IMR-90 (cell line): Measurements from ENCODE around the gene DNAJC5G. TPM values are rescaled to one million over a fixed set of nuclear protein-coding genes. Genes with fewer than 3 reads are reported as not detected.

Source experiments
- ATAC-seq: fragments of 200-7000 bp; cut with Tn5 transposase; 2 replicates; pipeline ENCODE4 v1.9.1; 2020; ENCODE audit warnings: low read depth, mild to moderate bottlenecking, moderate library complexity
- BruUV-seq: library from RNA; stranded (reverse); fragments of 400-500 nt; replicated peaks from 2 replicates; lab custom pipeline; 2021; lab: Mats Ljungman, UMichigan
- CTCF ChIA-PET: fragments of 300-600 bp; formaldehyde crosslinking; extraction: SDS; loops from one replicate; lab custom pipeline; 2021; ENCODE audit warnings: antibody characterized with exemption; lab: Yijun Ruan, JAX
- POLR2A ChIA-PET: fragments of 300-600 bp; sonication (Branson Sonifier 250); formaldehyde crosslinking; loops from one replicate; lab custom pipeline; 2022; ENCODE audit warnings: antibody characterized with exemption; ENCODE audit not compliant: unreplicated experiment; lab: Charles Lee
- DNase-seq: peaks from one replicate; pipeline ENCODE4 v3.0.0; 2013
- H2AFZ ChIP-seq: replicated peaks from 2 replicates; pipeline ENCODE3; 2013; ENCODE audit warnings: low read length, mild to moderate bottlenecking; ENCODE audit not compliant: poor library complexity
- H2AK5ac ChIP-seq: 2 replicates; pipeline ENCODE4 v1.6.1; 2013; ENCODE audit warnings: low read depth, low read length, inconsistent platforms
- H2AK9ac ChIP-seq: replicated peaks from 2 replicates; pipeline ENCODE3; 2013; ENCODE audit warnings: mild to moderate bottlenecking, low read depth, low read length, moderate library complexity; ENCODE audit not compliant: poor library complexity
- H2BK120ac ChIP-seq: 2 replicates; pipeline ENCODE4 v1.6.1; 2013; ENCODE audit warnings: low read depth, low read length, inconsistent platforms
- H2BK15ac ChIP-seq: 3 replicates; pipeline ENCODE4 v1.6.1; 2013; ENCODE audit warnings: low read depth, low read length, inconsistent platforms
- H2BK20ac ChIP-seq: 2 replicates; pipeline ENCODE4 v1.6.1; 2013; ENCODE audit warnings: low read depth, mild to moderate bottlenecking, inconsistent platforms, low read length, moderate library complexity
- H2BK5ac ChIP-seq: 2 replicates; pipeline ENCODE4 v1.6.1; 2013; ENCODE audit warnings: mild to moderate bottlenecking, low read depth, low read length, inconsistent platforms; ENCODE audit not compliant: poor library complexity, severe bottlenecking
- H3K14ac ChIP-seq: replicated peaks from 2 replicates; pipeline ENCODE4 v1.6.1; 2013; ENCODE audit warnings: low read depth, low read length, inconsistent platforms
- H3K18ac ChIP-seq: 2 replicates; pipeline ENCODE4 v1.6.1; 2013; ENCODE audit warnings: low read depth, low read length, control low read depth
- H3K23ac ChIP-seq: 2 replicates; pipeline ENCODE4 v1.6.1; 2013; ENCODE audit warnings: low read depth, low read length, inconsistent platforms
- H3K27ac ChIP-seq: 2 replicates; pipeline ENCODE4 v1.5.1; 2013; ENCODE audit warnings: mild to moderate bottlenecking, control low read depth, low read length; ENCODE audit not compliant: insufficient read depth
- H3K27me3 ChIP-seq: 2 replicates; pipeline ENCODE4 v1.6.1; 2013; ENCODE audit warnings: low read length; ENCODE audit not compliant: control insufficient read depth, insufficient read depth
- H3K36me3 ChIP-seq: 2 replicates; pipeline ENCODE4 v1.6.1; 2013; ENCODE audit warnings: low read length, mixed read lengths; ENCODE audit not compliant: control insufficient read depth, insufficient read depth
- H3K4ac ChIP-seq: 2 replicates; pipeline ENCODE4 v1.6.1; 2013; ENCODE audit warnings: low read depth, low read length, inconsistent platforms
- H3K4me1 ChIP-seq: 2 replicates; pipeline ENCODE4 v1.6.1; 2013; ENCODE audit warnings: low read length, mixed read lengths; ENCODE audit not compliant: control insufficient read depth, insufficient read depth
- H3K4me2 ChIP-seq: 2 replicates; pipeline ENCODE4 v1.6.1; 2013; ENCODE audit warnings: low read depth, mild to moderate bottlenecking, control low read depth, low read length, moderate library complexity
- H3K4me3 ChIP-seq: 2 replicates; pipeline ENCODE4 v1.5.1; 2013; ENCODE audit warnings: low read depth, mild to moderate bottlenecking, control low read depth, low read length, moderate library complexity; ENCODE audit not compliant: insufficient read depth
- H3K56ac ChIP-seq: 2 replicates; pipeline ENCODE4 v1.6.1; 2013; ENCODE audit warnings: low read length, inconsistent platforms; ENCODE audit not compliant: insufficient read depth; ENCODE audit errors: extremely low read depth
- H3K79me1 ChIP-seq, 2 experiments: 2 replicates each; pipeline ENCODE4 v1.6.1; 2013; ENCODE audit warnings: low read length in 2 of 2, inconsistent platforms in 1 of 2, low read depth in 1 of 2
- H3K9ac ChIP-seq: 2 replicates; pipeline ENCODE4 v1.6.1; 2013; ENCODE audit warnings: low read depth, low read length, control low read depth
- H3K9me1 ChIP-seq: 2 replicates; pipeline ENCODE4 v1.6.1; 2013; ENCODE audit warnings: low read length, inconsistent platforms; ENCODE audit not compliant: insufficient read depth
- H3K9me3 ChIP-seq: 2 replicates; pipeline ENCODE4 v1.6.1; 2013; ENCODE audit warnings: low read length; ENCODE audit not compliant: control insufficient read depth, insufficient read depth
- H4K20me1 ChIP-seq: 2 replicates; pipeline ENCODE4 v1.6.1; 2013; ENCODE audit warnings: low read length, inconsistent platforms; ENCODE audit not compliant: insufficient read depth
- H4K5ac ChIP-seq: 2 replicates; pipeline ENCODE4 v1.6.1; 2013; ENCODE audit warnings: mild to moderate bottlenecking, low read depth, low read length, control low read depth
- H4K8ac ChIP-seq, 2 experiments: 2 replicates each; pipeline ENCODE4 v1.6.1; 2013; ENCODE audit warnings: low read depth in 2 of 2, low read length in 2 of 2, control low read depth in 1 of 2, inconsistent platforms in 1 of 2
- H4K91ac ChIP-seq: 2 replicates; pipeline ENCODE4 v1.6.1; 2013; ENCODE audit warnings: low read depth, low read length, inconsistent platforms; ENCODE audit not compliant: insufficient read depth
- CEBPB ChIP-seq: IDR thresholded peaks from 2 replicates; pipeline ENCODE4 v1.6.1; 2012; ENCODE audit warnings: low read depth, low read length, improper control_type of control experiment
- CHD1 ChIP-seq: IDR thresholded peaks from 2 replicates; pipeline ENCODE4 v1.6.1; 2012; ENCODE audit warnings: low read depth, low read length, improper control_type of control experiment
- CTCF ChIP-seq: conservative IDR thresholded peaks from 2 replicates; pipeline ENCODE4 v1.5.1; 2012; ENCODE audit warnings: mild to moderate bottlenecking, low read depth, low read length, improper control_type of control experiment
- ELK1 ChIP-seq: fragments of 150-350 bp; IDR thresholded peaks from 2 replicates; pipeline ENCODE4 v1.6.1; 2016; ENCODE audit warnings: low read depth, mild to moderate bottlenecking, low read length, moderate library complexity, borderline replicate concordance
- FOS ChIP-seq: fragments of 150-350 bp; IDR thresholded peaks from 2 replicates; pipeline ENCODE4 v1.6.1; 2016; ENCODE audit warnings: low read depth, low read length
- MAFK ChIP-seq: IDR thresholded peaks from 2 replicates; pipeline ENCODE4 v1.6.1; 2012; ENCODE audit warnings: low read depth, low read length, improper control_type of control experiment
- MXI1 ChIP-seq: IDR thresholded peaks from 2 replicates; pipeline ENCODE4 v1.6.1; 2012; ENCODE audit warnings: low read depth, mild to moderate bottlenecking, low read length, moderate library complexity, borderline replicate concordance
- POLR2A ChIP-seq: IDR thresholded peaks from 2 replicates; pipeline ENCODE4 v1.6.1; 2012; ENCODE audit warnings: mild to moderate bottlenecking, low read depth, low read length
- RAD21 ChIP-seq: IDR thresholded peaks from 2 replicates; pipeline ENCODE4 v1.6.1; 2012; ENCODE audit warnings: low read length, improper control_type of control experiment
- RCOR1 ChIP-seq: IDR thresholded peaks from 2 replicates; pipeline ENCODE4 v1.6.1; 2012; ENCODE audit warnings: mild to moderate bottlenecking, low read length, improper control_type of control experiment; ENCODE audit not compliant: insufficient replicate concordance
- SMC3 ChIP-seq: fragments of 150-350 bp; IDR thresholded peaks from 2 replicates; pipeline ENCODE4 v1.6.1; 2016; ENCODE audit warnings: low read depth, mild to moderate bottlenecking, antibody characterized with exemption, low read length, moderate library complexity
- USF2 ChIP-seq: fragments of 150-350 bp; IDR thresholded peaks from 2 replicates; pipeline ENCODE4 v1.6.1; 2017; ENCODE audit warnings: mild to moderate bottlenecking, antibody characterized with exemption, low read length, low read depth
- WGBS, 2 experiments: methylation state at CpG; one replicate each; pipeline versions ENCODE4 v1.1.5 to v1.1.7; 2013; ENCODE audit warnings: missing lambda C conversion rate in 2 of 2; ENCODE audit not compliant: insufficient read length in 1 of 2; ENCODE audit errors: extremely low coverage in 2 of 2; 5-methylcytosine and 5-hydroxymethylcytosine counted together
- dilution Hi-C: fragments of 300-500 bp; cut with HindIII; formaldehyde crosslinking; loops from one replicate; pipeline ENCODE4 v1.14.3; 2018; ENCODE audit warnings: low sequenced_read_pairs; ENCODE audit not compliant: unreplicated experiment
- in situ Hi-C: fragments of 300-500 bp; cut with MboI; formaldehyde crosslinking; loops from 3 replicates; pipeline ENCODE4 v1.14.3; 2019; ENCODE audit warnings: low sequenced_read_pairs, inconsistent platforms, mixed read lengths
- intact Hi-C: fragments of 100-400 bp; cut with micrococcal nuclease; formaldehyde crosslinking; loops from 2 replicates; pipeline ENCODE4 v1.10.0; 2022
- polyA plus RNA-seq, 3 experiments: library from polyadenylated mRNA; depleted of rRNA; stranded (reverse); fragments of >200 nt; gene quantifications; 2 replicates each; pipeline ENCODE4 v1.2.3, GENCODE V29; 2012; ENCODE audit warnings: low replicate concordance in 1 of 3
- total RNA-seq: library from RNA; depleted of rRNA; stranded (reverse); fragments of >200 nt; gene quantifications from 2 replicates; pipeline ENCODE4 v1.2.3, GENCODE V29; 2012

Gene DNAJC5G
- total and polyA plus RNA-seq, 2 of the 4 experiments (the other 2 are of a cell fraction), result not detected

GRCh38 chr2:27270131-27270530, 5.1 kb upstream of the DNAJC5G start:
- intact Hi-C loops, result no loop called here
- no peak for TF ChIP-seq RAD21
- TF ChIP-seq USF2, result no peak
- no peak for TF ChIP-seq CHD1
- no peak for TF ChIP-seq RCOR1
- no peak for TF ChIP-seq CEBPB
- TF ChIP-seq MAFK, result no peak
- TF ChIP-seq FOS, result no peak
- TF ChIP-seq SMC3, result no peak
- TF ChIP-seq CTCF, result no peak
- no peak for TF ChIP-seq POLR2A
- no peak for TF ChIP-seq MXI1
- TF ChIP-seq ELK1, result no peak
- POLR2A ChIA-PET, result no interaction called here

More at GRCh38 chr2:27270131-27270530, 5.1 kb upstream of the DNAJC5G start:
- Histone ChIP-seq H2BK120ac (no peak overlapping the region), H4K5ac (no peak overlapping the region), H3K27ac (no peak overlapping the region), H3K18ac (no peak overlapping the region), H3K4me1 (no peaks in the 10 kb centered on the region), H3K4me2 (no peak overlapping the region), H4K91ac (no peak overlapping the region), H3K4ac (no peak overlapping the region), H3K14ac (no peak overlapping the region), H2AK5ac (no peak overlapping the region), H3K9me3 (no peaks in the 10 kb centered on the region), H2BK15ac (no peak overlapping the region), H2AFZ (no peak overlapping the region), H2AK9ac (no peak overlapping the region), H3K79me1 (no peaks in the 10 kb centered on the region), H2BK20ac (no peak overlapping the region), H3K23ac (no peak overlapping the region), H4K20me1 (no peaks in the 10 kb centered on the region), H3K4me3 (no peak overlapping the region), H3K27me3 (peaks cover 56% of the 10 kb centered on the region), H3K9ac (no peak overlapping the region), H3K9me1 (no peaks in the 10 kb centered on the region), H3K36me3 (no peaks in the 10 kb centered on the region), H4K8ac (no peak overlapping the region), H2BK5ac (no peak overlapping the region), H3K56ac (no peak overlapping the region)
- CTCF ChIA-PET, result interaction anchor here (0.6 to 2.0 kb wide), 2 partner anchors 10 to 1035 kb away, joined by 5 to 8 read pairs; no protein-coding TSS in a partner anchor
- dilution Hi-C loops, result no loop called here
- DNase-seq (no peak), ATAC-seq (no peak)
- in situ Hi-C loops, result no loop called here
- BruUV-seq, result no TSS peak
- WGBS, 2 experiments, result no CpG with 5 or more reads among the region's 3 CpGs
